SW 1271 (cell line): ENCODE data around the gene KAZN.

ENCODE experiments used
- DNase-seq, 2 experiments: peaks; one replicate each; lab custom pipeline; 2025; lab: John Stamatoyannopoulos, UW

Gene KAZN

GRCh38 chr1:14743368-14743767, 144.9 kb downstream of the KAZN start:
- DNase-seq = no peak

GRCh38 chr1:14745001-14745720, 146.7 kb downstream of the KAZN start:
- DNase-seq = no peak

GRCh38 chr1:14745789-14746188, 147.3 kb downstream of the KAZN start:
- no peak for DNase-seq

- DNase-seq = no peak
Measured at GRCh38 chr1:14746393-14746792, 147.9 kb downstream of the KAZN start.

- DNase-seq = no peak
Measured at GRCh38 chr1:14748151-14748550, 149.7 kb downstream of the KAZN start.

GRCh38 chr1:14748977-14749376, 150.5 kb downstream of the KAZN start:
- DNase-seq = no peak

GRCh38 chr1:14750490-14750889, 152.0 kb downstream of the KAZN start:
- DNase-seq = no peak

- no peak for DNase-seq
Measured at GRCh38 chr1:14755518-14756252, 157.2 kb downstream of the KAZN start.

- DNase-seq = no peak
Measured at GRCh38 chr1:14756589-14757285, 158.3 kb downstream of the KAZN start.

GRCh38 chr1:14757286-14757625, 158.8 kb downstream of the KAZN start:
- DNase-seq = no peak

GRCh38 chr1:14759042-14759818, 160.7 kb downstream of the KAZN start:
- no peak for DNase-seq

- DNase-seq = no peak
Measured at GRCh38 chr1:14759843-14760242, 161.4 kb downstream of the KAZN start.

GRCh38 chr1:14760780-14761179, 162.3 kb downstream of the KAZN start:
- DNase-seq = no peak

GRCh38 chr1:14761291-14762153, 163.0 kb downstream of the KAZN start:
- DNase-seq = no peak

- DNase-seq = no peak
Measured at GRCh38 chr1:14763977-14764376, 165.5 kb downstream of the KAZN start.

- no peak for DNase-seq
Measured at GRCh38 chr1:14765773-14766172, 167.3 kb downstream of the KAZN start.

GRCh38 chr1:14767075-14767474, 168.6 kb downstream of the KAZN start:
- no peak for DNase-seq

GRCh38 chr1:14768582-14769304, 170.3 kb downstream of the KAZN start:
- no peak for DNase-seq

GRCh38 chr1:14769486-14770274, 171.2 kb downstream of the KAZN start:
- no peak for DNase-seq
